PFSK-1 (cell line): ENCODE results near the gene RABL3.

Experiments used
- POLR2AphosphoS5 ChIP-seq: IDR thresholded peaks from 2 replicates; pipeline ENCODE4 v1.6.1; 2012; ENCODE audit warnings: low read depth, mild to moderate bottlenecking, control low read depth, low read length, moderate library complexity
- TAF1 ChIP-seq: IDR thresholded peaks from 2 replicates; pipeline ENCODE4 v1.6.1; 2012; ENCODE audit warnings: low read length, control low read depth, borderline replicate concordance; ENCODE audit not compliant: insufficient read depth

GRCh38 chr3:120775411-120775810, 33.1 kb upstream of the RABL3 start:
- TF ChIP-seq POLR2AphosphoS5 (no peak), TAF1 (no peak)
